ENCODE measurements around the gene RERG.

The RERG gene

DNA sequence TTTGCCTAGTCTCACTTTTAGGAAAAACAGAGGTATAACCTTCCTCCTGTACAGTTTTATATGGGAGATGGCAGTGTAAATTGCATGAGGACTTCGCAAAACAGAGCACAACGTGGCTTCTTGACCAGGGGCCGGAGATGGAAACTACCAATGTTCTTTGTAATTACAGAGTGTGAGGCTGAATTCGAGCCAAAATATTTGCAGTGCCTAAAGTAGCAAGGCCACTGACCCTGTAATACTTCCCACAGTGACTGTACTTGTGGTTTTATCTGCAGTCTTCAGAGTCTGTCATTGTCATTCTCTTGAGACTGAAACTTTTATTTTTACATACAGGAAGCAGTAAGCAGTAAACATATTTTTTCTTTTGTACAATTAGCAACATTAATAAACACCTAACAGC, 98.9 kb downstream of the RERG start (continued):
- TF ChIP-seq ZNF518A (tag by site-specific recombination; conservative IDR thresholded peaks at IDR 0.05; ENCODE audit: low read depth) = no peak
- TF ChIP-seq ZNF571 (tag by site-specific recombination; IDR thresholded peaks at IDR 0.05) = no peak
- no peak for TF ChIP-seq ZFP3 (tag by site-specific recombination; IDR thresholded peaks at IDR 0.05; ENCODE audit: low read depth)
- no peak for TF ChIP-seq OVOL3 (tag by site-specific recombination; IDR thresholded peaks at IDR 0.05)
- no peak for TF ChIP-seq ZNF157 (tag by site-specific recombination; IDR thresholded peaks at IDR 0.05)
- no peak for TF ChIP-seq ZNF626 (tag by site-specific recombination; IDR thresholded peaks at IDR 0.05)
- TF ChIP-seq, protein P1, sequence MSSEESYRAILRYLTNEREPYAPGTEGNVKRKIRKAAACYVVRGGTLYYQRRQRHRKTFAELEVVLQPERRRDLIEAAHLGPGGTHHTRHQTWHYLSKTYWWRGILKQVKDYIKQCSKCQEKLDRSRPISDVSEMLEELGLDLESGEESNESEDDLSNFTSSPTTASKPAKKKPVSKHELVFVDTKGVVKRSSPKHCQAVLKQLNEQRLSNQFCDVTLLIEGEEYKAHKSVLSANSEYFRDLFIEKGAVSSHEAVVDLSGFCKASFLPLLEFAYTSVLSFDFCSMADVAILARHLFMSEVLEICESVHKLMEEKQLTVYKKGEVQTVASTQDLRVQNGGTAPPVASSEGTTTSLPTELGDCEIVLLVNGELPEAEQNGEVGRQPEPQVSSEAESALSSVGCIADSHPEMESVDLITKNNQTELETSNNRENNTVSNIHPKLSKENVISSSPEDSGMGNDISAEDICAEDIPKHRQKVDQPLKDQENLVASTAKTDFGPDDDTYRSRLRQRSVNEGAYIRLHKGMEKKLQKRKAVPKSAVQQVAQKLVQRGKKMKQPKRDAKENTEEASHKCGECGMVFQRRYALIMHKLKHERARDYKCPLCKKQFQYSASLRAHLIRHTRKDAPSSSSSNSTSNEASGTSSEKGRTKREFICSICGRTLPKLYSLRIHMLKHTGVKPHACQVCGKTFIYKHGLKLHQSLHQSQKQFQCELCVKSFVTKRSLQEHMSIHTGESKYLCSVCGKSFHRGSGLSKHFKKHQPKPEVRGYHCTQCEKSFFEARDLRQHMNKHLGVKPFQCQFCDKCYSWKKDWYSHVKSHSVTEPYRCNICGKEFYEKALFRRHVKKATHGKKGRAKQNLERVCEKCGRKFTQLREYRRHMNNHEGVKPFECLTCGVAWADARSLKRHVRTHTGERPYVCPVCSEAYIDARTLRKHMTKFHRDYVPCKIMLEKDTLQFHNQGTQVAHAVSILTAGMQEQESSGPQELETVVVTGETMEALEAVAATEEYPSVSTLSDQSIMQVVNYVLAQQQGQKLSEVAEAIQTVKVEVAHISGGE (tag by site-specific recombination; conservative IDR thresholded peaks at IDR 0.05; ENCODE audit: low read depth) = no peak

DNA sequence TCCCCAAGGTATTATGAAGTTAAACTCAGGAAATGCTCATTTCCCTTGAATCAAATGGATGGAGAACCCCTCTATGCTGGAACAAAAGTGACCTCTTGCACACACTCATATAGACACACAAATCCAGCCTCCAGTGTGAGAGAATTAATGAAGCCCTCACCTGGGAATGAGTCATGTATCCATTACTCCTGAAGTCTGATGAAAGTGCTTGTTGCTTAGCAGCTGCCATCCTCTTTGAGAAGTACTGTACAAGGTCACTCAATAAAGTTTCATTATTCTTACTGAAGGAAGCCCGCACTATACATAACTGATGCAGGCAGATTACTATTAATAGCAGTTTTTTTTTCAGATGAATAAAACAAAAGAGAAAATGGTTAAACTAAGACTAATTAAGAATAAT, 102.3 kb downstream of the RERG start:
- POLR2A ChIA-PET = no interaction called here
- Histone ChIP-seq H3K36me3 (ENCODE audit: control insufficient read depth in 2 of 2, insufficient read depth in 1 of 2, low read length in 2 of 2) (no peaks in the 10 kb centered on the region), H3K4me3 (ENCODE audit: low read depth, low read length) (no peak overlapping the region), H3K4me1 (ENCODE audit: control insufficient read depth, insufficient read depth, low read length) (no peaks in the 10 kb centered on the region), H3K27ac (ENCODE audit: extremely low read depth, low read depth, low read length) (no peak overlapping the region), H3K9me3 (ENCODE audit: control insufficient read depth, insufficient read depth, low read depth, low read length) (no peaks in the 10 kb centered on the region)
- CTCF ChIA-PET = no interaction called here
- TF ChIP-seq ZFP3 (tag by site-specific recombination; IDR thresholded peaks at IDR 0.05; ENCODE audit: low read depth) = no peak

GRCh38 chr12:15116983-15117382, 104.2 kb downstream of the RERG start:
- no peak overlapping the region for H3K27ac ChIP-seq (ENCODE audit: extremely low read depth, low read depth, low read length)
- H3K4me1 ChIP-seq (ENCODE audit: control insufficient read depth, insufficient read depth, low read length) = no peaks in the 10 kb centered on the region
- TF ChIP-seq PBX3 (CRISPR knock-in tag; IDR thresholded peaks at IDR 0.05) (no peak), ZNF10 (tag by site-specific recombination; IDR thresholded peaks at IDR 0.05) (no peak), MZF1 (tag by site-specific recombination; IDR thresholded peaks at IDR 0.05; ENCODE audit: borderline replicate concordance) (no peak), ZNF146 (tag by site-specific recombination; IDR thresholded peaks at IDR 0.05) (no peak), ZNF549 (tag by site-specific recombination; IDR thresholded peaks at IDR 0.05) (no peak), ZNF610 (tag by site-specific recombination; IDR thresholded peaks at IDR 0.05; ENCODE audit: borderline replicate concordance) (no peak)
- TF ChIP-seq, protein P2, sequence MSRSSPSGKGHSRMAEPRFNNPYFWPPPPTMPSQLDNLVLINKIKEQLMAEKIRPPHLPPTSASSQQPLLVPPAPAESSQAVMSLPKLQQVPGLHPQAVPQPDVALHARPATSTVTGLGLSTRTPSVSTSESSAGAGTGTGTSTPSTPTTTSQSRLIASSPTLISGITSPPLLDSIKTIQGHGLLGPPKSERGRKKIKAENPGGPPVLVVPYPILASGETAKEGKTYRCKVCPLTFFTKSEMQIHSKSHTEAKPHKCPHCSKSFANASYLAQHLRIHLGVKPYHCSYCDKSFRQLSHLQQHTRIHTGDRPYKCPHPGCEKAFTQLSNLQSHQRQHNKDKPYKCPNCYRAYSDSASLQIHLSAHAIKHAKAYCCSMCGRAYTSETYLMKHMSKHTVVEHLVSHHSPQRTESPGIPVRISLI (tag by site-specific recombination; IDR thresholded peaks at IDR 0.05) = no peak
- CTCF ChIA-PET = no interaction called here
- H3K36me3 ChIP-seq (ENCODE audit: control insufficient read depth in 2 of 2, insufficient read depth in 1 of 2, low read length in 2 of 2) = no peaks in the 10 kb centered on the region
- no peak overlapping the region for H3K4me3 ChIP-seq (ENCODE audit: low read depth, low read length)
- no peaks in the 10 kb centered on the region for H3K9me3 ChIP-seq (ENCODE audit: control insufficient read depth, insufficient read depth, low read depth, low read length)
- POLR2A ChIA-PET = no interaction called here

All from HEK293 (cell line).